Neural crest cell (in vitro differentiated cells): ENCODE results near the gene DAP3. TPM values are rescaled to one million over a fixed set of nuclear protein-coding genes. Genes with fewer than 3 reads are reported as not detected.
"Not testable (repeated sequence)": the region's sequence is repeated elsewhere in the genome, so short reads cannot be mapped to it uniquely, and the experiment has no call there.

Experiments
- DNase-seq: peaks from one replicate; pipeline ENCODE4 v3.0.0; 2021; ENCODE audit warnings: low read depth, mixed read lengths, low spot score
- H3K27ac Mint-ChIP-seq: one replicate; pipeline ENCODE4 v1.8.0; 2021; ENCODE audit warnings: mild to moderate bottlenecking, mixed read lengths; ENCODE audit not compliant: unreplicated experiment
- H3K27me3 Mint-ChIP-seq: 2 replicates; pipeline ENCODE4 v1.8.0; 2021; ENCODE audit warnings: low read depth, mild to moderate bottlenecking, mixed read lengths
- H3K36me3 Mint-ChIP-seq: 2 replicates; pipeline ENCODE4 v1.8.0; 2021; ENCODE audit warnings: low read depth, mild to moderate bottlenecking, mixed read lengths
- H3K4me1 Mint-ChIP-seq: 2 replicates; pipeline ENCODE4 v1.8.0; 2021; ENCODE audit warnings: mixed read lengths
- H3K4me3 Mint-ChIP-seq: one replicate; pipeline ENCODE4 v1.8.0; 2021; ENCODE audit warnings: mild to moderate bottlenecking, mixed read lengths
- H3K9me3 Mint-ChIP-seq: 2 replicates; pipeline ENCODE4 v1.8.0; 2021; ENCODE audit warnings: mixed read lengths
- total RNA-seq: library from RNA; stranded (reverse); gene quantifications from 2 replicates; pipeline ENCODE4 v1.2.1, GENCODE V29; 2021
- TF ChIP-seq, protein P1 (sequence below): fragments of 200-600 bp; sonication (generic); conservative IDR thresholded peaks from 2 replicates; pipeline ENCODE4 v1.5.0; 2021; ENCODE audit warnings: antibody characterized with exemption, mild to moderate bottlenecking

Gene DAP3
- total RNA-seq, 1 donor from 2014 or later = 114 TPM

DNA sequence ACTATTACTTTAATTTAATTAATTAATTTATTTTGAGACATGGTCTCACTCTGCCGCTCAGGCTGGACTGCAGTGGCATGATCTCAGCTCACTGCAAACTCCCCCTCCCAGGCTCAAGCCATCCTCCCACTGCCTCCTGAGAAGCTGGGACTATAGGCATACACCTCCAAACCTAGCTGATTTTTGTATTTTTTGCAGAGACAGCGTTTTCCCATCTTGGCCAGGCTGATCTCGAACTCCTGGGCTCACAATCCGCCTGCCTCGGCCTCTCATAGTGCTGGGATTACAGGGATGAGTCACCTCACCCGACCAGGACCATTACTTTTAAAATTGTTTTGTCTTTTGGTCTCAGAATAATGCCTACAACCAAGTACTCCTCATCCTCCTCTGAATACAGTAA lies 15.9 kb upstream of the DAP3 start:
- Mint-ChIP-seq H3K36me3 (peaks cover 14% of the 10 kb centered on the region), H3K4me3 (no peak overlapping the region), H3K27me3 (no peaks in the 10 kb centered on the region), H3K27ac (no peak overlapping the region), H3K9me3 (no peaks in the 10 kb centered on the region), H3K4me1 (no peaks in the 10 kb centered on the region)
- DNase-seq = no peak
- TF ChIP-seq, protein P1, sequence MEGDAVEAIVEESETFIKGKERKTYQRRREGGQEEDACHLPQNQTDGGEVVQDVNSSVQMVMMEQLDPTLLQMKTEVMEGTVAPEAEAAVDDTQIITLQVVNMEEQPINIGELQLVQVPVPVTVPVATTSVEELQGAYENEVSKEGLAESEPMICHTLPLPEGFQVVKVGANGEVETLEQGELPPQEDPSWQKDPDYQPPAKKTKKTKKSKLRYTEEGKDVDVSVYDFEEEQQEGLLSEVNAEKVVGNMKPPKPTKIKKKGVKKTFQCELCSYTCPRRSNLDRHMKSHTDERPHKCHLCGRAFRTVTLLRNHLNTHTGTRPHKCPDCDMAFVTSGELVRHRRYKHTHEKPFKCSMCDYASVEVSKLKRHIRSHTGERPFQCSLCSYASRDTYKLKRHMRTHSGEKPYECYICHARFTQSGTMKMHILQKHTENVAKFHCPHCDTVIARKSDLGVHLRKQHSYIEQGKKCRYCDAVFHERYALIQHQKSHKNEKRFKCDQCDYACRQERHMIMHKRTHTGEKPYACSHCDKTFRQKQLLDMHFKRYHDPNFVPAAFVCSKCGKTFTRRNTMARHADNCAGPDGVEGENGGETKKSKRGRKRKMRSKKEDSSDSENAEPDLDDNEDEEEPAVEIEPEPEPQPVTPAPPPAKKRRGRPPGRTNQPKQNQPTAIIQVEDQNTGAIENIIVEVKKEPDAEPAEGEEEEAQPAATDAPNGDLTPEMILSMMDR = no peak

DNA sequence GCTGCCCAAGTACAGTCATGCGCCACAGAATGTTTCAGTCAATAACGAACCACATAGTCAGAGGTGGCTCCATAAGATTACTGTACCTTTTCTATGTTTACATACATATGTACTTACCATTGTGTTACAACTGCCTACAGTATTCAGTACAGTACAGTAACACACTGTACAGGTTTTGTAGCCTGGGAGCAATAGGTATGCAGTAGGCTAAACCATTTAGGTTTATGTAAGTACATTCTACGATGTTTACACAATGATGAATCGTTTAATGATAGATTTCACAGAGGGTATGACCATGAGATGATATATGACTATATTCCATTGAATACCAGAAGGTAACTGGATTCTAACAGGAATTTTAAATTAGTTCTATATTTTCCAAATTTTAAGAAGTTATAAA lies 10.9 kb upstream of the DAP3 start:
- no peaks in the 10 kb centered on the region for H3K27me3 Mint-ChIP-seq
- no peak overlapping the region for H3K27ac Mint-ChIP-seq
- no peaks in the 10 kb centered on the region for H3K4me1 Mint-ChIP-seq
- no peaks in the 10 kb centered on the region for H3K9me3 Mint-ChIP-seq
- TF ChIP-seq, protein P1 = no peak
- H3K36me3 Mint-ChIP-seq = peaks cover 12% of the 10 kb centered on the region
- no peak overlapping the region for H3K4me3 Mint-ChIP-seq
- DNase-seq = no peak

DNA sequence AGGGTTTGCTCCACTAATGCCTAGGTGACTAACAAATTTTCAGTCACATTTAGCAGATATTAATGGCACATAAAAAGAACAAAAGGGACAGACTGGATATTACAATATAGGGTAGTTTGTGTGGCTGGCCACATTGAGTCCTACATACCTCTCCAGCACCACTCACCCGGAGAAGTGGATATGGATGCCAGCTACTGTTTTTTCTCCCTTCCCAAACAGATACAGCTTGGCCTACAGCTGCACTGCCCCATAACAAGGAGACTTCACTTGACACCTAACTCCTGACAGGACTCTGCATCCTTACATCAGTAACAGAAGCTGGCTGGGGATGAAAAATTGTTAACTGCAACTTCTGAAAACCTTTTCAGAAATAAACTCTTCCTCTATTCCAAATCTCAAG lies 9.9 kb upstream of the DAP3 start:
- peaks cover 12% of the 10 kb centered on the region for H3K36me3 Mint-ChIP-seq
- not testable (repeated sequence) for H3K27ac Mint-ChIP-seq, H3K9me3 Mint-ChIP-seq, H3K4me3 Mint-ChIP-seq, DNase-seq, H3K27me3 Mint-ChIP-seq, H3K4me1 Mint-ChIP-seq

DNA sequence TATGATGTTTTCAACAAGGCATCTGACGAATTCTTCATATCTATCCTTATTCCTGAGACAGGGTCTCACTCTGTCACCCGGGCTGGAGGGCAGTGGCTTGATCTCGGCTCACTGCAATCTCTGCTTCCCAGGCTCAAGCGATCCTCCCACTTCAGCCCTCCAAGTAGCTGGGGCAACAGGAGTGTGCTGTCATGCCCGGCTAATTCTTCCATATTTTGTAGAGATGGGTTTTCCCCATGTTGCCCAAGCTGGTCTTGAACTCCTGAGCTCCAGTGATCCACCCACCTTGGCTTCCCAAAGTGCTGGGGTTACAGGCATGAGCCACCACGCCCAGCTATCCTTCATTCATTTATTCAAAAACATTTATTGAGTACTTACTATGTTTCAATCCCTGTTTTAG lies 8.4 kb upstream of the DAP3 start:
- DNase-seq = no peak
- Mint-ChIP-seq H3K27me3 (no peaks in the 10 kb centered on the region), H3K27ac (no peak overlapping the region), H3K36me3 (peaks cover 5% of the 10 kb centered on the region), H3K4me3 (no peak overlapping the region), H3K9me3 (no peaks in the 10 kb centered on the region), H3K4me1 (peaks cover 9% of the 10 kb centered on the region)
- TF ChIP-seq, protein P1 = no peak

DNA sequence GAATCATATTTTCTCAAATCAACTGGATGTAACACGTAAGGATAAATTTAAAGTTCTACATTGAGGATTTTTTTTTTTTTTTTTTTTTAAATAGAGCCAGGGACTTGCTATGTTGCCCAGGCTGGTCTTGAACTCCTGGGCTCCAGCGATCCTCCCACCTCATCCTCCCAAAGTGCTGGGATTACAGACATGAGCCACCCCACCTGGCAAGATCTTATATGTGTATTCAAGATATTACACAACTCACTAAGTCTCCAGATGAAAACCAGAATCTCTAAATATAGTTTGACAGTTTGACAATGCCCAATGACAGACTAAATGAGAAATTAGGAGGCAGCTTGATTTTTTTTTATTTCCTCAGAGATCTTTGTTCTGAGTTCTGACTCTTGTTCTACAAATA lies 7.1 kb upstream of the DAP3 start:
- H3K4me3 Mint-ChIP-seq = no peak overlapping the region
- TF ChIP-seq, protein P1 = no peak
- no peak overlapping the region for H3K27ac Mint-ChIP-seq
- DNase-seq = no peak
- H3K36me3 Mint-ChIP-seq = peaks cover 7% of the 10 kb centered on the region
- no peaks in the 10 kb centered on the region for H3K9me3 Mint-ChIP-seq
- peaks cover 20% of the 10 kb centered on the region for H3K4me1 Mint-ChIP-seq
- H3K27me3 Mint-ChIP-seq = no peaks in the 10 kb centered on the region

DNA sequence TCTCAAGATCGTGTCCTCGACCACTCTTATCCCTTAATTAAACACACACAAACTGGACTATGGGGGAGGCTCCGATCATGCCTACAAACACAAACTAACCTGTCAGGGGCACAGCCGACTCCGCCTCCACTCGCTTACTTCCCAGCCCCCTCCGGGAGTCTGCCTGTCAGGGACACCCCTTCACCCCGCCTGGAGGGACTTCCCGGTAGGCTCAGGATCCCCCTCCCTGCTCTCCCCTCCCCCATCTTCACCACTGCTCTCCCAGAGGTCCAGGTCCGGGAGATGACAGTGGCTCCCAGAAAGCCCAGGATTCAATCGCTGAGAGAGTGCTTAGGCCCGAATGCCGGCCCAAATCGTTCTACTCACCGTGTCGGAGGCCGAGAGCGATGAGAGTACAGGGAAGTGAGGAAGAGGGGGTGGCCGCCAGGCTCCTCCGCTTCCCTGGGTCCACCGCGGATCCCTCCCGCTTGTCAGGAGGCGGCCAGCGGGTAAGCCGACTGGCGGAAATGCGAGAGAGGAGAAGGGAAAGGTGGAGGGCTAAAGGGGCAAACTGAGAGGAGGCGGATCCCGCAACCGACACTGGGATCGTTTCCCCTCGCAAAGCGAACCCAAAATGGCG lies 1.1 kb upstream of the DAP3 start:
- Mint-ChIP-seq H3K4me3 (peak overlapping the region; percentile 97), H3K4me1 (peaks cover 48% of the 10 kb centered on the region), H3K36me3 (peaks cover 28% of the 10 kb centered on the region), H3K27ac (peak overlapping the region; percentile 98)
- H3K27me3 Mint-ChIP-seq, DNase-seq, H3K9me3 Mint-ChIP-seq: not testable (repeated sequence)
